Liver (tissue), 3 donors: ENCODE measurements around the gene MISP3.
A peak's percentile ranks its signal among the peaks of the same experiment; 100 is the strongest.

Experiments used
- CTCF ChIP-seq: fragments of 150-350 bp; IDR thresholded peaks from 2 replicates; pipeline ENCODE4 v1.5.1; 2017; ENCODE audit warnings: improper control_type of control experiment, low read depth, low read length; ENCODE audit not compliant: missing input control
- EGR1 ChIP-seq, 2 donors: IDR thresholded peaks; 2 replicates each; pipeline ENCODE4 v1.6.1; 2016 to 2018; ENCODE audit warnings: antibody characterized with exemption in 2 of 2, low read depth in 2 of 2
- GABPA ChIP-seq, 2 donors: IDR thresholded peaks in 1 of 2; conservative IDR thresholded peaks in 1 of 2; 2 replicates each; pipeline ENCODE4 v1.6.1; 2016; ENCODE audit warnings: antibody characterized with exemption in 2 of 2, mild to moderate bottlenecking in 1 of 2, moderate library complexity in 1 of 2
- HNF4G ChIP-seq: IDR thresholded peaks from 2 replicates; pipeline ENCODE4 v1.6.1; 2016; ENCODE audit warnings: antibody characterized with exemption
- JUND ChIP-seq, 2 donors: IDR thresholded peaks; 2 replicates each; pipeline ENCODE4 v1.6.1; 2016; ENCODE audit warnings: antibody characterized with exemption in 2 of 2
- RAD21 ChIP-seq, 2 donors: IDR thresholded peaks; 2 replicates each; pipeline ENCODE4 v1.6.1; 2016; ENCODE audit warnings: antibody characterized with exemption in 2 of 2, mild to moderate bottlenecking in 2 of 2
- REST ChIP-seq: IDR thresholded peaks from 2 replicates; pipeline ENCODE4 v1.6.1; 2016; ENCODE audit warnings: antibody characterized with exemption, mild to moderate bottlenecking
- TAF1 ChIP-seq: conservative IDR thresholded peaks from 2 replicates; pipeline ENCODE4 v1.6.1; 2016; ENCODE audit warnings: antibody characterized with exemption, mild to moderate bottlenecking
- donor health status: healthy.
- donor health status: healthy.

GRCh38 chr19:14023404-14024235, 49.0 kb upstream of the MISP3 start:
- no peak for TF ChIP-seq REST
- peak; percentile 42 for TF ChIP-seq CTCF
- TF ChIP-seq JUND (IDR thresholded peaks at IDR 0.05), result no peak
- TF ChIP-seq GABPA (IDR thresholded peaks at IDR 0.05 in 1 of 2, conservative IDR thresholded peaks at IDR 0.05 in 1 of 2), result peak; percentile 14 to 54
- TF ChIP-seq EGR1 (IDR thresholded peaks at IDR 0.05; ENCODE audit: low read depth in 2 of 2), result no peak
- no peak for TF ChIP-seq HNF4G
- no peak for TF ChIP-seq TAF1
- TF ChIP-seq RAD21 (IDR thresholded peaks at IDR 0.05), result peak; percentile 51 to 60
